ENCODE results near the gene ZSCAN31. TPM values are rescaled to one million over a fixed set of nuclear protein-coding genes. Genes with fewer than 3 reads are reported as not detected.
"Not testable (repeated sequence)": the region's sequence is repeated elsewhere in the genome, so short reads cannot be mapped to it uniquely, and the experiment has no call there.

Gene ZSCAN31
- polyA plus RNA-seq, 5 donors, result 9.3 to 12.7 (median 10.4) TPM

GRCh38 chr6:28323813-28324424 is 12.0 kb downstream of the ZSCAN31 start:
- DNase-seq, result no peak

- no peak for DNase-seq
These were observed 13.3 kb downstream of the ZSCAN31 start for GRCh38 chr6:28322661-28323060.

GRCh38 chr6:28317866-28318265 is 18.1 kb downstream of the ZSCAN31 start:
- not testable (repeated sequence) for DNase-seq

GRCh38 chr6:28315628-28316027 is 20.3 kb downstream of the ZSCAN31 start:
- DNase-seq, result no peak

GRCh38 chr6:28312939-28313338 is 23.0 kb downstream of the ZSCAN31 start:
- no peak for DNase-seq

GRCh38 chr6:28311139-28311823 is 24.7 kb downstream of the ZSCAN31 start:
- no peak for DNase-seq

- not testable (repeated sequence) for DNase-seq
These were observed 29.6 kb downstream of the ZSCAN31 start for GRCh38 chr6:28306363-28306762.

GRCh38 chr6:28303570-28303969 is 32.4 kb downstream of the ZSCAN31 start:
- no peak for DNase-seq

GRCh38 chr6:28296520-28297060 is 39.4 kb downstream of the ZSCAN31 start:
- no peak for DNase-seq

GRCh38 chr6:28295326-28295725 is 40.6 kb downstream of the ZSCAN31 start:
- no peak for DNase-seq

- DNase-seq, result no peak
These were observed 44.4 kb downstream of the ZSCAN31 start for GRCh38 chr6:28291573-28291972.

- no peak for DNase-seq
These were observed 53.0 kb downstream of the ZSCAN31 start for GRCh38 chr6:28282926-28283325.

GRCh38 chr6:28281288-28282064 is 54.5 kb downstream of the ZSCAN31 start, which contains the start of gene PGBD1:
Gene PGBD1, plus strand, starts transcription at chr6:28281572. Its CDS starts 2,242 bp downstream, at chr6:28283814.
- DNase-seq, result peak; percentile 60 to 62

- no peak for DNase-seq
These were observed 55.2 kb downstream of the ZSCAN31 start for GRCh38 chr6:28280595-28281287.

GRCh38 chr6:28277746-28278145 is 58.2 kb downstream of the ZSCAN31 start:
- no peak for DNase-seq

- DNase-seq, result no peak
These were observed 61.1 kb downstream of the ZSCAN31 start for GRCh38 chr6:28274888-28275287.

Other genes starting within 250 kb of the ZSCAN31 start
- 10 to 100 TPM in 4 of 5 donors, 1 to 10 TPM in 1; 8.7 to 12.5 (median 11.3) TPM for gene ZSCAN16, start 211.5 kb downstream of the ZSCAN31 start, polyA plus RNA-seq (ENCODE audit: insufficient read depth in 1 of 5, insufficient read length in 5 of 5, low replicate concordance in 1 of 5)
- gene ZKSCAN8, start 194.3 kb downstream of the ZSCAN31 start, polyA plus RNA-seq (ENCODE audit: insufficient read depth in 1 of 5, insufficient read length in 5 of 5, low replicate concordance in 1 of 5), result 10 to 100 TPM; 28.2 to 53.0 (median 47.0) TPM
- 10 to 100 TPM; 31.1 to 43.7 (median 39.1) TPM for gene ZSCAN9, start 110.9 kb downstream of the ZSCAN31 start, polyA plus RNA-seq (ENCODE audit: insufficient read depth in 1 of 5, insufficient read length in 5 of 5, low replicate concordance in 1 of 5)
- gene ZKSCAN4, start 83.9 kb downstream of the ZSCAN31 start, polyA plus RNA-seq (ENCODE audit: insufficient read depth in 1 of 5, insufficient read length in 5 of 5, low replicate concordance in 1 of 5), result 10 to 100 TPM; 10.4 to 13.6 (median 12.3) TPM
- gene NKAPL, start 76.9 kb downstream of the ZSCAN31 start, polyA plus RNA-seq (ENCODE audit: insufficient read depth in 1 of 5, insufficient read length in 5 of 5, low replicate concordance in 1 of 5), result 1 to 10 TPM in 2 of 5 donors, under 1 TPM in 3; 0.61 to 1.3 (median 0.90) TPM
- gene ZSCAN26, start 69.0 kb downstream of the ZSCAN31 start, polyA plus RNA-seq (ENCODE audit: insufficient read depth in 1 of 5, insufficient read length in 5 of 5, low replicate concordance in 1 of 5), result 10 to 100 TPM; 28.2 to 54.7 (median 52.3) TPM
- 10 to 100 TPM; 11.8 to 14.1 (median 13.4) TPM for gene PGBD1, start 54.6 kb downstream of the ZSCAN31 start, polyA plus RNA-seq (ENCODE audit: insufficient read depth in 1 of 5, insufficient read length in 5 of 5, low replicate concordance in 1 of 5)
- 10 to 100 TPM in 4 of 5 donors, 1 to 10 TPM in 1; 8.1 to 17.7 (median 14.8) TPM for gene ZKSCAN3, start 13.8 kb upstream of the ZSCAN31 start, polyA plus RNA-seq (ENCODE audit: insufficient read depth in 1 of 5, insufficient read length in 5 of 5, low replicate concordance in 1 of 5)
- 10 to 100 TPM; 10.4 to 20.6 (median 18.4) TPM for gene ZSCAN12, start 63.6 kb upstream of the ZSCAN31 start, polyA plus RNA-seq (ENCODE audit: insufficient read depth in 1 of 5, insufficient read length in 5 of 5, low replicate concordance in 1 of 5)
- gene ZSCAN23, start 107.3 kb upstream of the ZSCAN31 start, polyA plus RNA-seq (ENCODE audit: insufficient read depth in 1 of 5, insufficient read length in 5 of 5, low replicate concordance in 1 of 5), result 10 to 100 TPM in 4 of 5 donors, 1 to 10 TPM in 1; 8.3 to 26.5 (median 19.3) TPM
- gene GPX6, start 179.6 kb upstream of the ZSCAN31 start, polyA plus RNA-seq (ENCODE audit: insufficient read depth in 1 of 5, insufficient read length in 5 of 5, low replicate concordance in 1 of 5), result 1 to 10 TPM in 4 of 5 donors, under 1 TPM in 1; 0.89 to 2.3 (median 1.2) TPM
- under 1 TPM; 0.05 to 0.36 (median 0.23) TPM for gene GPX5, start 189.7 kb upstream of the ZSCAN31 start, polyA plus RNA-seq (ENCODE audit: insufficient read depth in 1 of 5, insufficient read length in 5 of 5, low replicate concordance in 1 of 5)